Measurements from ENCODE around the gene TMPRSS11A.

GRCh38 chr4:67873116-67873515, 90.2 kb downstream of the TMPRSS11A start:
- no peak for TF ChIP-seq CTCF (IDR thresholded peaks at IDR 0.05; ENCODE audit: low read depth, low read length)
- no peak for TF ChIP-seq EZH2phosphoT487 (IDR thresholded peaks at IDR 0.05; ENCODE audit: low read depth)
